ENCODE results near the gene GATAD2B.

DNA sequence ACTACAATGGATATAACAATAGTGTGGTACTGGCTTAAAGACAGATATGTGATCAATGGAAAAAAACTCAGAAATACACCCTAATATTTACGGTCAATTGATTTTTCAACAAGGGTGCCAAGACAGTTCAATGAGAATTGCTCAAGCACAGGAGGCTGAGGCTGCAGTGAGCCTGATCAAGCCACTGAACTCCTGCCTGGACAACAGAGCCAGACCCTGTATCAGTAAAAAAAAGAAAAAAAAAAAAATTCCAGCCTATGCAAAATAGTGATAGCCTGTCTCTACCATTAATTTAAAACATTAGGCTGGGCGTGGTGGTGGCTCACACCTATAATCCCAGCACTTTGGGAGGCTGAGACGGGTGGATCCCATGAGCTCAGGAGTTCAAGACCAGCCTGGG lies 77.6 kb downstream of the GATAD2B start:
- TF ChIP-seq POLR2A (IDR thresholded peaks at IDR 0.05; ENCODE audit: low read depth, low read length) (no peak), POLR2AphosphoS5 (IDR thresholded peaks at IDR 0.05; ENCODE audit: low read depth, low read length) (no peak), TAF1 (IDR thresholded peaks at IDR 0.05; ENCODE audit: borderline replicate concordance, low read depth, low read length) (no peak)
